OCI-LY3 (cell line): Measurements from ENCODE around the gene BANP.
"Not testable (repeated sequence)": the region's sequence is repeated elsewhere in the genome, so short reads cannot be mapped to it uniquely, and the experiment has no call there.

Experiments
- CTCF ChIP-seq: fragments of 200-600, 300-600 bp; sonication (generic); IDR thresholded peaks from 2 replicates; pipeline ENCODE4 v1.5.1; 2014; ENCODE audit warnings: antibody characterized with exemption, low read length, low read depth
- EZH2phosphoT487 ChIP-seq: fragments of 200-600 bp; shearing (Covaris generic); IDR thresholded peaks from 2 replicates; pipeline ENCODE4 v1.6.1; 2018; ENCODE audit warnings: antibody characterized with exemption, mixed run types, low read depth

GRCh38 chr16:87979911-87980630 lies 28.8 kb downstream of the BANP start:
- not testable (repeated sequence) for TF ChIP-seq CTCF, EZH2phosphoT487
